ENCODE results near the gene MAP2K4.

- TF ChIP-seq GATA2 (IDR thresholded peaks at IDR 0.05; ENCODE audit: low read depth, low read length) = no peak
- TF ChIP-seq GATA3 (IDR thresholded peaks at IDR 0.05; ENCODE audit: low read depth, low read length) = no peak
Observed at GRCh38 chr17:11980813-11981212, 39.9 kb upstream of the MAP2K4 start.

All from SH-SY5Y (cell line).